NCI-H1694 (cell line): Measurements from ENCODE around the gene SMTNL2.
"Not testable (repeated sequence)": the region's sequence is repeated elsewhere in the genome, so short reads cannot be mapped to it uniquely, and the experiment has no call there.

Source experiments
- DNase-seq: peaks from one replicate; lab custom pipeline; 2025; lab: John Stamatoyannopoulos, UW

SMTNL2 gene

DNA sequence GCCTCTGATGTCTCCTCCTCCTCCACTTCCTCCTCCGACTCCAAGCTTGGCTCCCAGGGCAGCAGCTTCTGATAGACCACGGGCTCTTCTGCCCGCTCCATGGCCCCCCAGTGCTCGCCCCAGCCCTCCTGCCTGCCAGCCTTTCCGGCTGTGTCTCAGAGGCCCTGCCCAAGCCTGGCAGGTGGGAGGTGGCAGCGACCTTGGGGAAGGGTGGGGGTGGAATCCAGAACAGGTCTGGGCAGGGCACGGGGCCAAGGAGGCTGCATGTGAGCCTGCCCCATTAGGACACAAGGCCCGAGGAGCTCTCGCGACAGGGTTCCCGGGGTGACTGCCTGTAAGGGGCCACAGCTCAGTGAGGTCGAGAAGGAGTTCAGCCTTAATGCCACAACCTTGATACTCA, 23.9 kb upstream of the SMTNL2 start, which contains the start of gene GGT6:
Gene GGT6, minus strand, starts transcription at position 157 of the 400 bp plus-strand sequence. Its CDS starts 56 bp downstream, at position 101.
- DNase-seq, result no peak

DNA sequence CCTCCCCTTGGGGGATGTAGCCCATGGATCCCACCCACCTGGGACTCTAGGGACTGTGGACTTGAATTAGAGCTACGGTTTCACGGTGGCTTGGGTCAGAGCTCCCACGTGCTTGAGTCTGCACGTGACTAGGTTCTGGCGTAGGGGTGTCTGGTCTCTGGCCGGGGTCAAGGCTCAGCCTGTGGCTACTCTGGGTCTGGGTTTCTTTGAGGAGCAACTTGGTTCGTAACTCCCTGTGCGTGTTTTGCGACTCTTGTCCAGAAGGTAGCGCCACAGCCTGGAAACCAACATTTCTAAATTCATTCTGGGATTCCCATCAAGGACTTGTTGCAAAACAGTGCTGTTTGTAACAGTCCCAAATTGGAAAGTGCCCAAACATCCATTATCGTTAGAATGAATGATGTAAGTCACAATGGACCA, 23.5 kb upstream of the SMTNL2 start:
- DNase-seq, result peak; percentile 34

DNA sequence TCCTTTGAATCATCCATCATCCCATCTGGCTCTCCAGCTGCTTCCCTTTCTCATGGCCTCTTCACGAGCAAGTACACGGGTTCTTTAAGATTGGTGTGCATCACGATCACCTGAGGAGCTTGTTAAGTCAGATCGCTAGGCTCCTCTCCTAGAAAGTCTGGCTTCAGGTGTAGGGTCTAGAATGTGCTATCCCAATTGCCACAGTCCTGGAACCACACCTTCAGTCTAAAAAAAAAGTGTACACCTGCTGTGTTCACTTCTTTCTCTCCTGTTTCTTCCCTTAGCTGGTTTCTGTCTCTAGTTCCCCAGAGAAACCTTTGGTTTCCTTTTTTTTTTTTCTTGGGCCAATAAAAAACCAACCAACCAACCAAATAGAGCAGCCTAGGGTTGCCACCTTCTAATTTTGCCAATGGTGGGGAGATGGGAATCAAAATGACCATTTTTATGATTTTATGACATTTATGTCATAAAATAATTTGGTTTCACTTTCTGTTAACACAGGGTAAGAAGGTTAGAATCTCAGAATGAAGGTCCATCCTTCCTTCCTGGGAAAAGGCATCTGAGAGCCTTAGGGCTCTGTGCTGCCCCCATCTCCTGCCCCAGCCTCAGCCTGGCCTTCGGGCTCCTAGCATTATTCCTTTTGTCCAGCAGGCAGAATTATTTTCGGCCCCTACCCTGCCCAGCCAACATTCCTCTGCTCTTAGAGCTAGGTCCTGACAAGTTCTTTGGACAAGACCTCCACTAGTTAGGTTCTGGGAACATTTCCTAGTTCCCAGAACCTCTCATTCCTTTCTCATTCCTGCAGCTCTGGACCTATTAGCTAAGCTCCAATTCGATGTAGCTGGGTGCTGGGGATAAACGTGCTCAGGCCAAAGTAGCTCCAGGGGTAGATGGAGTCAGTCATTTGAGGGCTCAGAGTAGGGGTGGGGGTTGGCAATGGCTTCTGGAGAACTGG, 22.0 kb upstream of the SMTNL2 start:
- no peak for DNase-seq

DNA sequence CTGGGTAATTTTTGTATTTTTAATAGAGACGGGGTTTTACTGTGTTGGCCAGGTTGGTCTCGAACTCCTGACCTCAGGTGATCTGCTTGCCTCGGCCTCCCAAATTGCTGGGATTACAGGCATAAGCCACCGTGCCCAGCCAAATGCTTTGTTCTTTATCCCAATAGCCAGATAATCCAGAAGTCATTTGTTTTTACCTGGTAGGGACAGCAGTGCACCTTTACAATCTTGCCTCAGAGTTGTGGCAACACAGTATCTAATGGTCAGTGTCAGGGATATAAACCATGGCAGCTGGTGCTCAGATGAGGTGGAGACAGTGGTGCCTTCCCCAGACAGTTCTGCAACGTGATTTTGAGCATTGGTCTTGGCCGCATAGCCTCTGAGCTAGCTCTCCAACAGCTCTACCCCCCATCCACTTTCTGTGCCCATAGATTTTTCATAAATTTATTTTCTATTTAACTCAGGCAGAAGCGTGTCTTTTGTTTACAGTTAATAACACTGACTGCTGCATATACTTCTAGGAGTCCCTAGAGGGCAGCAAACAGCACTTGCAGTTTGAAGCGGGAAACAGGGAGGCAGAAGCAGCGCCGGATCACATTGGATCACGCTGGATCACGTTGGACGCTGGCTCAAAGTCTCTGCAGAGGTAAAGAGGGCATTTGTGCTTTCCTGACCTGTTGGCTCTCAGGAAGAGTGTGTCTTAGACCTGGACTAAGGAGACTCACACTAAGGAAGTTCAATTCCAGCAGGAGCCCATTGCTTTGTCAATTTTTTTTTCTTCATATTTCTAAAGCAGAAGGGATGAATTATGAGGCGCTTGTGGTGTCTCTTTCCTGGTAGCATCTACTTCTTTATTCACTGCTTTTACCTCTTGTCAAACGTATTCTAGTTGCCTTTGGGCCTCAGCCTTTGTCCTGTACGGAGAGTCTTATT, 18.9 kb upstream of the SMTNL2 start:
- peak; percentile 88 for DNase-seq

DNA sequence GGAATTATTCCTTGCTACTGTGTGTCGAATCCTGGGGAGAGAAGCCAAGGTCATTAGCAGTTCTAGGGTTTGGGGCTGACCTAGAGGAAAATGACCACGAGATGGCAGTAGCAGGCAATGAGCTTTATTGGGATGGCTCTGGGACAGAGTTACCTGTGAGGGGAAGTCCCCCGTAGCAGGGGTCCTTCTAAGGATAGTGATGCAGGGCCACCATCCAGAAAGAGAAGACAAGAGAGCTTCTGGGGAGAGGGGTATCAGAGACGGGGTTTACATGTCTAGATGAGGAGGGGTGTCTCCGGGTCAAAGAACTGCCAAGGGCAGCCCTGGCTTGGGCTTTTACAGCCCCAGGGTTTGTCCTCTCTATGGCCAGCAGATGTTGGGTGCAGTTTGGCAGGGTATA, 17.5 kb upstream of the SMTNL2 start:
- peak; percentile 90 for DNase-seq

DNA sequence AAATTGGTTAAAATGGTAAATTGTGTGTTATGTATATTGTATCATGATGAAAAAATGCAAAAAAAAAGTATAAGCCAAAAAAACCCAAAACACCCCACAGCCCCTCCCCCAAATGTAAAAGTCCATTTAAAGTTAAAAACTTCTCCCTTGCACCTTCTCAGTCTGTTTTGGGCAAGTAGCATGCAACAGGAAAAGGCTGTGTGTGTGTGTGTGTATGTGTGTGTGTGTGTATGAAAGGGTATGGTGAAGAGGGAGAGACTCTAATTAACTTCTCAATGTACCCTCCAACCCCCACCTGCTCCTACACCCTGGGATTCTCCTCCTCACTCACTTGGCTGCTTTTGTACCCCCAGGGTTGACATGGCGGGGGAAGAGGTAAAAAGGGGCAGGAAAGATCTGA, 14.7 kb upstream of the SMTNL2 start:
- no peak for DNase-seq

DNA sequence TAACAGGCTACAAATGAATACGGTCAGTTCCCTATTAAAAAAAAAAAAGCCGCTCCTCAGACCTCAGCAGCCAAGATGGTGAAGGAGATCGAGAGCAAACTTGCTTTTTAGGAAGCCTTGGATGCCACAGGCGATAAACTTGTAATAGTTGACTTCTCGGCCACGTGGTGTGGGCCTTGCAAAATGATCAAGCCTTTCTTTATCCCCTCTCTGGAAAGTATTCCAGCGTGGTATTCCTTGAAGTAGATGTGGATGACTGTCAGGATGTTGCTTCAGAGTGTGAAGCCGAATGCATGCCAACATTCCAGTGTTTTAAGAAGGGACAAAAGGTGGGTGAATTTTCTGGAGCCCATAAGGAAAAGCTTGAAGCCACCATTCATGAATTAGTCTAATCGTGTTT, 12.2 kb upstream of the SMTNL2 start:
- DNase-seq, result no peak

DNA sequence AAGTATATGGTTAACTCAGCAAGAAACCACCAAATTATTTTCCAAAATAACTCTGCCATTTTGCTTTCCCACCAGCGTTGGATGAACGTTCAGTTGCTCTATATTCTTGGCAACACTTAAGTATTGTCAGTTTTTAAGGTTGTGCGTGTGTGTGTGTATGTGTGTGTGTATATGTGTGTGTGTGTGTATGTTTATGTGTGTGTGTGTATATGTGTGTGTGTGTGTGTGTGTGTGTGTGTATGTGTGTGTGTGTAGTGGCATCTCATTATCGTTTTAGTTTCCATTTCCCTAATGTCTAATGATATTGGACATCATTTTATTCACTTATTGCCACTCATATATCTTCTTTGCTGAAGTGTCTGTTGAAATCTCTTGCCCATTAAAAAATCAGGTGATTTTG, 11.2 kb upstream of the SMTNL2 start:
- DNase-seq, result no peak

DNA sequence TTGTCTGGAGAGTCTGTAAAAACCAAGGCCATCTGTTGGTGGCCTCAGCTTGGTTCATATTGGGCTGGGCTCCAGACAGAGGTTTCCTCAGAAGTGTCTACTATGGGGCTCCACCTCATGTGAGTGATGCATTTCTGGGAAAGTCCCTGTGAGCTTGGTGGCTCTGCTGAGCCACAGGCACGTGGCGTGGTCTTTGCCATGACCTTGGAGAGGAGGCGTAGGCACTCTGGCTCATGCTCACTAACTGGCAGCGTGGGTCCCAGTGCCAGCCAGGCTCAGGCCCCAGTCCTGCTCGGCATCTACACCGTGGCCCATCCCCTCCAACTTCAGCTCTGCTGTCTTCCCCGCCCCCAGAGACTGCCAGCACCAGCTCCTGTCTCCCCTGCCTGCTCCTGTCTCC, 10.7 kb upstream of the SMTNL2 start:
- no peak for DNase-seq

DNA sequence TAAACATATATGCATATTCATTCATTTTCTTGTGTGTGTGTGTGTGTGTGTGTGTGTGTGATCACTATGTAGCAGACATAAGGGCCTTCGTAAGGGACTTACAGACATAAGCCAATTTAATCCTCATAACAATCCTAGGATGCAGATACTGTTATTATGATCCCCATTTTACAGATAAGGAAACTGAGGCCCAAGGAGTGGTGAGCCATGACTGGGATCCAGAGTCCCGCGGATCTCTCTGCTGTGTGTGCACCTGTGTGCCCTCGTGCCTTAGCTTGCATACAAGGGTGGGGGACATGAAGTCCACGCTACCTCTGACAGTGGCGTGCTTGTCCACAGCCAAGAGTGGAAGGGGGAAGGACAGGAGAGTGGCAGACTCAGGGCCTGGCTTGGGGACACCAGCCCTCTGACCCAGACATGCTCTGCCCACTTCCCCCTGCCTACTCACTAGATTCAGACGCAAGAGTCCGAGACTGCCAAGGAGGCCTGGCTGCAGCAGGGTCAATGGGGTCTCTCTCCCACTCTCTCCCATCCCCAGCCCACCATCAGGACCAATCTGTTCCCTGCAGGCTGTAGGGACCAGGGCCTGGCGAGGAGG, 9.8 kb upstream of the SMTNL2 start:
- DNase-seq, result no peak

DNA sequence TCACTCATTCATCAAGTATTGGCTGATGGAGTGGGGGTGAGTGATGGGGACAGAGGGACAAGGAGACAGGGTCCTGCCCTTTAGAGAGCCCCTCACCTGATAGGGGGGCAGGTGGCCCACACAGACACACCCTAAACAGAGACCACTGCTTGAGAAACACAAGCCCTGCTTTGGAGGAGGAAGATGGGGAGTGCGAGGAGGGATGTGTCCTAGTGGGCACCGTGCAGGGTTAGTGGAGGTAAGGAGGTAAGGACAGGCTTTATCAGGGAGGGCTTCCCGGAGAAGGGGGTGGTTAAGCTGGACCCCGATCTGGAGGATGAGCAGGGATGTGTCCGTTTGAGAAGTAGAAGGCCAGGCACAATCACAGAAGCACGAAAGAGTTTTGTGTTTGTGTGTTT, 8.2 kb upstream of the SMTNL2 start:
- no peak for DNase-seq

DNA sequence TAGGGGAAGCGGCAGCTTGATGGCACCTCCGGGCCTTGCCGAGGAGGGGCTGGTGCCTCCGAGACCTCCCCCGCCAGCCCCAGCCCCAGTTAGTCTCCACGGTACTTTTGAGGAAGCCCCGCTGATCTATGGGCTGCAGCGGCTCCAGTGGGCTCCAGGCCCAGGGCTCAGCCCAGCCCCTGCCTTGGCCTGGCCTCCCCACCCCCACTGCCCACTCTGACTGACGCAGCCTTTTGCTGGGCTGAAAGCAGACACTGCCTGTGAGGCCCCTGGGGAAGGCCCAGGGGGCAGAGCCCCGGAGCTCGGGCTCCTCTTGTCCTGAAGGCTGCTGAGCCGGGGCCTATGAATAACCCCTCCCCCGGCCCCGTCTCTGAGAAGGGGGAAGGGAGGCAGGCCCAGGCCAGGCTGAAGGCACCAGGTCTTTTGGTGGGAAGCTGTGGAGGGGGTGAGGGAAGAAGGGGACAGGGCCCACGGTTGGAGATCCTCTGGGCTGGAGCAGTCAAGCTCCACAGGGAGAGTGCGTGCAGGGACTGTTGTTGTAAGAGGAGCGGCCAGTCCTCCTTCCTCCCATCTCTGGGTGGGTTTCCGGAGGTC, 7.5 kb upstream of the SMTNL2 start:
- DNase-seq, result no peak

DNA sequence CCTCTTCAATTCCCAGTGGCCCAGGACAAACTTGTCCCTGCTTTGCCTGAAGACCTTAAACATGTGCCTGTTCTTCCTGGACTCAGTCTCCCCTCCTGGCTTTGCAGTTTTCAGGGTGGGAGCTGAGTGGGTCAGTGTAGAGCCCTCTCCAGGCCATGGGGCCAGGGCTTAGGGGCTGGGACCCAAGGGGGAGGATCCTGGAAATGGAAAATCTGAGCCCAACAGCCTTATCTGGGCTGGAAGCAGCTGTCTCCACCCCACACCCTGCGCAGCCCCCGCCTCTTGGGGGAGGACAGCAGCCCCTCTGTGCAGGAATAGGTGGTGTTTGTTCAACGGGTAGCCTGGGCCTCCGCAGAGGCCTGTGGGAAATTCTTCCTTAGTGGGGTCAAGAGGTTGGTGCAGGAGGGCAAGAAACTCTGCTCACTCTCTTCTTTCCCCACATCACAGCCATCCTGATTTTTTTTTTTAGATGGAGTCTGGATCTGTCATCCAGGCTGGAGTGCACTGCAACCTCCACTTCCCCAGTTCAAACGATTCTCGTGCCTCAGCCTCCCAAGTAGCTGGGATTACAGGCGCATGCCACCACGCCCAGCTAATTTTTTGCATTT, 6.8 kb upstream of the SMTNL2 start:
- DNase-seq, result no peak

DNA sequence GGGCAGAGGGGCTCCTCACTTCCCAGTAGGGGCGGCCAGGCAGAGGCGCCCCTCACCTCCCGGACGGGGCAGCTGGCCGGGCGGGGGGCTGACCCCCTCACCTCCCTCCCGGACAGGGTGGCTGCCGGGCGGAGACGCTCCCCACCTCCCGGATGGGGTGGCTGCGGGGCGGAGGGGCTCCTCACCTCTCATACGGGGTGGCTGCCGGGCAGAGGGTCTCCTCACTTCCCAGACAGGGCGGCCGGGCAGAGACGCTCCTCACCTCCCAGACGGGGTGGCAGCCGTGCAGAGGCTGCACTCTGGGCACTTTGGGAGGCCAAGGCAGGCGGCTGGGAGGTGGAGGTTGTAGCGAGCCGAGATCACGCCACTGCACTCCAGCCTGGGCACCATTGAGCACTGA, 6.0 kb upstream of the SMTNL2 start:
- not testable (repeated sequence) for DNase-seq

DNA sequence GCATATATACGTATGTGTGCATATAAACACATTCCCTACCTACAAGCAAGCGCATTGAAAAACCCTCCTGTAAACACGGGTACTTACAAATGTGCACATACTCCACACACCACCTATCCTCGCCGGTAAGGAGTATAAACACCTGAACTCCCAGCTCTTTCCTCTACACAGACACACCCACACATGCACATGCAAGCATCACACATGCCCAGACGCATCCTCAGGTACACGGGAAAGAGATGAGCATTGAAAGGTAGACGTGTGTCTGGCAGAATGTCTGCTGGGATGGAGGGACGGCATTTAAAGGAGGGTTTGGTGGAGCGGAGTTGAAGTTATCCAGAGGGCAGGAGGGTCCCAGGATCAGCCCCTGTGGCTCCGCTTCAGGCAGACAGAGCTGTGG, 4.7 kb upstream of the SMTNL2 start:
- DNase-seq, result no peak

DNA sequence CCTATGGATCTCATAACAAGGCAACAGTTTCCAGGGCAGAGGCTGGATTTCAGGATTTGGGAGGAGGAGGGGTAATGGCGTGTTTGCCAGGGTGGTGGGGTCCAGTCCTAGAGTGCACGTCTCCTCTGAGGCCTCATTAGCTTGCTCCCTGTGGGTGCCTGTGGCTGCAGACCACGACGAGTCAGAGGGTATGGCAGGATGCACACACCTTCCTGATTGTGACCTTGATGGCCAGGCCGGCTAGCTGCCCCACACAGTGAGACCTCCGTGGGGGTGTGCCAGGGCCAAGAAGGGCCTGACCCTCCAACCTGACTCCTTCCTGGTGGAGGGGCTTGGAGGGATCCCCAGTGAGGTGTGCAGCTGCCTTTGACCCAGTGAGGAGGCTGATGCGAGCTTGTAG, 4.0 kb upstream of the SMTNL2 start:
- no peak for DNase-seq

DNA sequence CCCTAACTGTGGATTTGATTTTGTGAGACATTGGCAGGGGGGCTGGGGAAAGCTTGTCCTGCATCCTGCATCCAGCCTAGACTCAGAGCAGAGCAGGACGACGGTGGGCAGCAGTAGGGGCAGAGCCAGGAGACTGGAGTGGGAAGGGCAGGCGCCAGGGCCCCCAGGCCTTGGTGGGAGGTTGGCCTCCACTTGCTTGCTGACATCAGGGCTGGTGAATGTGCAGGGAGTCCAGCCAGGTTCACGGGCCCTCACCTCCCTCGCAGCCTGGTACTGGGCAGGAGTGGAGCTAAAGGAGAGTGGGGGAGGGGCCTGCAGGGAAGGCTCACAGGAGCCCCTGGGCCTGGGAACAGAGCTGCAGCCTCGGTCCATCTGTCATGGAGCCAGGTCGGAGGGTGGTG, 2.2 kb upstream of the SMTNL2 start:
- no peak for DNase-seq

DNA sequence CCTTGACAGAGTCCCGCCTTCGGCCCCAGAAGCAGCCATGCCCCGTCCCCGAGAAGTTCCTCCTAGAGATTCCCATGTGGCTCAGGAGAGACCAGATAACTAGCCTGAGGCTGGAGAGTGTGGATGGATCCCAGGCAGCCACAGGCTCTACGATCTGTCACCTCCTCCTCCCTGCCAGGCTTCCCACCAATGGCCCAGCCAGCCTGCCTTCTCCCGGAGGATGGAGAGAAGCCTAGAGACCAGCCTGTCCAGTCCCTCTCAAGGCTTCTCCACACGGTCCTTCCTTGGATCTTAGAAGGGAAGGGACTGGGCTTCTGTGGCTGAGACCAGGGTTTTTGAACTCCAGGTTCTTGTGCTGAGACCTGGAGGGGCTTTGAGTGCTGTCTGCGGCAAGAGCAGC, 1.6 kb upstream of the SMTNL2 start:
- DNase-seq, result no peak

DNA sequence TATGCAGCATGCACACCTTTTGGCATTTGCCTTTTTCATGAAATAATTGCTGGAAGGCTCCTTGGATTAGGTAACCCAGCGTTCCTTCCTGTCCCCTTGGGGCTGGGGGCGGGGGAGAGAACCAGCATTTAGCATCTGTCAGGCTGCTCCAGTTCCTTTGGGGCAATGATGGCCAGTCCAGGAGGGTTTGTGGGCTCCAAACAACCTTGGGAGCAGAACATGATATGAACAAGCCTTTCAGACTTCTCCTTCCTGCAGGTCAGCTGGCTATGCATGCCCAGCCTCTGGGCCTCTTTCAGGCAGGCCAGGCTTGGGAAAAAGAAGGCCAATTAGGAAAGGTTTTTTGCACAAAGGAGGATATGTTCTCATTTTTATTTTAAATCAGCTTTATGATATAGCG, 1.1 kb upstream of the SMTNL2 start:
- DNase-seq, result no peak

DNA sequence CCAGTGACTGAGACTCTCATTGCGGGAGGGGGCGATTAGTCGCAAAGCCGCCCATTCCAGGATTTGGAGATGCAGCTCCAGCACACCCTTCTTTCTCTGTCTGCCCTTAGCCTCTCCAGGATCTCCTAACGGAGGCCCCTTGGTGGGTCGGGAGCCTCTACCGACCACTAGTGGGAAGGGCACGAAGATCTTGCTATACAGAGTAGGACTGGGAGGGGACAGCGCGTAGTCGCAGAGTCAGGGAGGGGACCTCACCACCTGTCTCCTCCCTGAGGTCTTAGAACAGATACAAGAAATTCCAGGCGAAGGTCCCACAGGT, 588 bp upstream of the SMTNL2 start:
- peak; percentile 78 for DNase-seq

DNA sequence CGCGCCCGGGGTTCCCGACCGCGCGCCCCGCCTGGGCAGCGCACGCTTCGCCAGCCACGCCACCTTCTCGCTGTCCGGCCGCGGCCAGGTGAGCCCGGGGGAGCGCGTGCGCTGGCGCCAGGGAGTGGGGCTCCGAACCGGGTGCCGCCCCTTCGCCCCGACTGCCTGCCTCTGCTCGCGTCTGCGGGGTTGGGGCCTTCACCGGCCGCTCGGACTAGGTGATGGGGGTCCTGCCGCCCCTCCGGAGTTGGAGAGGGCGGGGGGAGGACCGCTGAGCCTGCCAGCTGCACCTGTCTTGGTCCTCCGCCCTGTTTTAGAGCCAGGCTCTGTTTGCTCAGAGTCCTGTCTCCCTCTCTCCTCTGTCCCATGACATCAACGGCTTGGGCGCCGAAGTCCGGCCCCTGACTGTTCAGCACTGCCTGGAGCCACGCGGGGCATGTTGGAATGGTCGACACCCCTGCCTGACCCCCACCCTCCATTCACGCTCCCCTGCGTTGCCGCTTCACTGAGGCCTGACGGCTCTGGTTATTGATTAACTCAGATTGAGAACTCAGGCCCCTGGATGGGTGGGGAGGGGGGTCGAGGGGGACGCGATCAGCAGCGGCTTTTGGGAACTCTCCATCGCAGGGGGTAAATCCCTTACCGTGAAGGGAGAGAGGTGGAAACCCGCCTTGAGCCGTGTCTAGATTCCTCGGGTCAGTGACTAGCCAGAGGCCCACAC, 748 bp downstream of the SMTNL2 start:
- no peak for DNase-seq
